CMK (cell line): ENCODE measurements around the gene RSRC1.
A peak's percentile ranks its signal among the peaks of the same experiment; 100 is the strongest.
"Not testable (repeated sequence)": the region's sequence is repeated elsewhere in the genome, so short reads cannot be mapped to it uniquely, and the experiment has no call there.

Experiments
- DNase-seq: peaks from one replicate; pipeline ENCODE4 v3.0.0-alpha.2; 2010; ENCODE audit warnings: low read depth

RSRC1 gene

GRCh38 chr3:158109804-158110657 lies at the start of gene RSRC1:
TSS of gene RSRC1 (plus strand) at chr3:158110089. CDS start at chr3:158122105, 12,016 bp downstream.
- DNase-seq = peak; percentile 61

- not testable (repeated sequence) for DNase-seq
These were observed 44.3 kb upstream of the RSRC1 start for GRCh38 chr3:158065574-158065973.

DNA sequence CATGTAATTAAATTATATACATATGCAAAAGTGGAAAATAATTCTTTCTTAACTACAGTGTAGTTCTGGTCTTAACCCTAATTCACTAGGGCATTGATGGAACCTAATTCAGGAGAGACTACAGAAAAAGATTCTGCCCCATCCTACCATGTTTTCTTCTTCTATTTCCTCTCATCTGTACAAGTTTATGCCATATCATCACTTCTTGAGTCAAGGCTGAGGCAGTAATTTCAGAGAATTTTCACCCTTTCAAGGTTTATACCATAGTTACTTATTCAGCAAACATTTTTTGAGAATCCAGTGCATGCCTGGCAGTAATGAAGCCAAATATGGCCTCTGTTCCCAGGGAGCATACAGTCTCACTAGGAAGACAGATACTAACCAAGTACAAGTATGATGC lies 37.1 kb upstream of the RSRC1 start:
- DNase-seq = no peak

DNA sequence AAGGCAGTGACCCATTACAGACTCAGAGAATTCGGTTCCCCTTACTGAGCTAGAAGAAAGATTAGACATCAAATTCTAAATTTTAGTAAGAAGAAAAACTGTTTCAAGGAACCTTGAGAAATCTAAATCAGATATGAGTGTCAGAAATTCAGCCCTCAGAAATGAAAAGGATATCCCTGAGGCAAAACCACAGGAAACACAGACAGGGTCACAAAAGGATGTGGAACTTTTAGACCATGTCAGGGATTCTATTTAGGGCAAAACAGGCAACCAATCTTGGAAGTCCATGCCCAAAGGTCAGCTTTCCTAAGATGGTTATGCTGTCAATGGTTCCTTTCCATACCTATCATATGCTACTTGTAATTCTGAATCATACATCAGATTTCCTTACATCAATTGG lies 35.3 kb upstream of the RSRC1 start:
- DNase-seq = no peak

GRCh38 chr3:158079599-158079998 lies 30.3 kb upstream of the RSRC1 start:
- no peak for DNase-seq

- DNase-seq = no peak
These were observed 25.2 kb upstream of the RSRC1 start for GRCh38 chr3:158084651-158085050.

GRCh38 chr3:158085358-158085757 lies 24.5 kb upstream of the RSRC1 start:
- DNase-seq = no peak

DNA sequence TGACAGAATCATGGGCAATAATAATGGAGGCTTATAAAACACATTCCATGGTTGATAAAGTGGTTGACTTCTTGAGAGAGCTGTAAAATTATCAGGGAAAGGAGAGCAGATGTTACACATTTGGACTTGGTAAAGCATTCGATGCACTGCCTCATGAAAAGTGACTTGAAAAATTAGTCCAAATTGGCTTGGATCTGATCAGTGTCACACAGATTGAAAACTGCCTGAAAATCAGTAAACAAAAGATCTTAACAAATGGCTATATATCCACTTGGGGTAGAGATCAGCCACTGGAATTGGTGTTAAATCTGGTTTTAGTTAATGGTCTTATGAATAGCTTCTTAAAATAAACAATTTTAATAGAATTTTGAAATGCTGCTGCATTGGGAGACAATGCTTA lies 24.0 kb upstream of the RSRC1 start:
- DNase-seq = no peak

- no peak for DNase-seq
These were observed 23.5 kb upstream of the RSRC1 start for GRCh38 chr3:158086361-158086760.

GRCh38 chr3:158086776-158087175 lies 23.1 kb upstream of the RSRC1 start:
- DNase-seq = no peak

DNA sequence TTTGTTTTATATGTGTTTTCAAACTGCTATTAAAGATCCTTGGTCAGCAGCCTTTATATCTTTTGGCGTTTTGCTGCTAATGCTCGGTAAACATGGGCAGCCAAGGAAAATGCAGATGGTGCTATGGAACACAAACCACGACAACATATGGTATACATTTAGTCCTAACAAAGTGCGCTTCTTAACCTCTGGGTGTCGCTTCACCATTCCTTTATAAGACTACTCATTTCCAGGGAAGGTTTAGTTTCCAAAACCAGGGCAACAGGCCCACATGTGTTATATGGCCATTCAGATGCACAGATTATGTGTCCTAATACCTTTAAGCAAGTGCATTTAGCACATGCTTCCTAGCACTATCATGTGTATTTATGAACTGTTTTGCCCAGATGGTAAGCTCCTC lies 18.4 kb upstream of the RSRC1 start:
- DNase-seq = no peak

GRCh38 chr3:158093526-158093925 lies 16.4 kb upstream of the RSRC1 start:
- DNase-seq = no peak

- DNase-seq = no peak
These were observed 15.4 kb upstream of the RSRC1 start for GRCh38 chr3:158094235-158095110.

DNA sequence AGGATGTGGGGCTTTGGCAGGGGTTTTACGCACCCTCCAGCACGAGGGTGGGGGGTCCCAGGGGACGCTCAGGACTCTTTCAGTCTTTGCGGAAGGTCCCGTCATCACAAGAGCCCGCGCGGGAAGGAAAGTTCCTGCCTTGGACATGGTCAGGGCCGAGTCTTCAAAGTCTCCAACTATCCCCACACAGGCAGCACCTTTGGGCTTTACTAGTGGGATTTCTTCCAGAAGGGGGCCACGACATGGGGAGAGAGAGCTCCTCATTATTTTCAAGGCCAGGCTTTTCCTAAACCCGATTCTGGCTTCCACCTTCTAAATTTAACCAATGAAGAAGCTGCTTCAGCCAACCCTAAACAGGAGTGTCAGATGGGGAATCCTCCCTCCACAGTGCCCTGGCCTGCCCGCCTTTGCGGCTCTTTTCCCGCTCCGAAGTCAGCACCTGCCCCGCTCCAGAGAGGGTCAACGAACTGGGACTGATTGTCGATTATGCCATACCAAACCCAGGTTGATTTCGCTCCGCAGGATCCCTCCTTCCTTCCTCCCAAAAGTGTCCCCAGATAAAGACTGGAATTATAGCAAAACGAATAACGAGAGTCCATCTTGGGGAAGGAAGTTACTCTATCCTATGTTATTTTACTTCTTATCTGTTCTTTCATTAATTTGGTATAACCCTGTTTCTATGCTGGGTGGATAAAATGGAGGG lies 14.6 kb upstream of the RSRC1 start:
- DNase-seq = no peak

DNA sequence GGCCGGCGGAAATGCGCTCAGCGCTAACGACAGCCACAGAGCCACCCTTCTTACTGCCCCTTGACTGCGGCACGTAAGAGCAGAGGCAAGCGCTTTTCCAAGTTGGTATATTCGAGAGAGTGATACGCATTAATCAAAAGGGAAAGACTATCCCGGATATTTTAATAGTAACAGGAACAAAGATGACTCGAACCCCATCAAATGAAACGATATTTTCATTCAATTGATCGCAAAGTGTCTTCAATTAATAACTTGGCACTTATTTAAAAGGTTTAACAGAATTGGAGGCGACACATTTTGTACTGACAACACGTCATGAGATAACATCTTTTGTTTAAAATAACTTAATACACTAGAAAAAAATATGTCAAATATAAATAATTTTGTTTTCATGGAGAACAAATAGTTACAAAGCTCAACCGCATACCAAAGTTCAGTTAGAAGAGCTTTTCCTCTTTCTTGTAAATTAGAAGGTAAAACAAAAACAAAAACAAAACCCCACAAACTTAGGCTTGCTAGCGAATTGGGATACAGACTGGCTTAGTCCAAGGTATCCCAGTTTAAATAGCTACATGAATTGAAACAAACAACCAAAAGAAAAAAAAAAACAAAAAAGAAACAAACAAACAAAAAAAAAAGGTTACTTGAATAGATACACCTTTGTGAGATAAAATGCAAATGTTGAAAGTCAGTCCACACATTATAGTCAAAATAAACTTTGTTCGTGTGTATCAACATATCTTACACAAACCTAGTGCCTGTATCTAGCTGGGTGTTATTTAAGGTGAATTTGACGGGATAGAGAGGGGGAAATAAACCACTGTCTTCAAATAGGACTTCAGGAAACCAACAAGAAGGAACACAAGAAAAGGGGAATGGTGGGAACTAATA lies 13.8 kb upstream of the RSRC1 start:
- DNase-seq = no peak

DNA sequence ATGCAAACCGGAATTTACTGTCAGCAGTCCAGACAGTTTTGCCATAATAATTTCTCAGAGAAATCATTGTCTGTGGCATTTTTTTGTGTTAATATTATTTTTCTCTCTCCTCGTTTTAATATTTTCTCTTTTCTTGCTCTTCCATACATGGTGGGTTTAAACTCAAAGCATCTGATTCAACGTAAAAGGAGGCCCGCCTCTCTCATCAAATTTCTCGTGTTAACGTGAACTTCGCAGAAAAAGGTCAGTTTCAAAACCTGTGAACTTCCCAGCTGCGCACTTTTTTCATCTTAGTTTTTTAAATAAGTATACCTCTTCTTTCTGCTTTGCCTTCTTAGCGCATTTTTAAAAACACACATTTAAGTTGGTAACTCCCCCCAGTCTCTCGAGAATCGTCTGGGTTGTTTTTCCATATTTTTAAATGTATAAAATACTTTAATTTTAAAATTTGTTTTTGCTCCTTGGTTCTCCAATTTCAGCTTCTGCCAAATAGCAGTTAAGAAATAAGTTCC lies 12.8 kb upstream of the RSRC1 start:
- no peak for DNase-seq

- no peak for DNase-seq
These were observed 12.1 kb upstream of the RSRC1 start for GRCh38 chr3:158097593-158098308.

DNA sequence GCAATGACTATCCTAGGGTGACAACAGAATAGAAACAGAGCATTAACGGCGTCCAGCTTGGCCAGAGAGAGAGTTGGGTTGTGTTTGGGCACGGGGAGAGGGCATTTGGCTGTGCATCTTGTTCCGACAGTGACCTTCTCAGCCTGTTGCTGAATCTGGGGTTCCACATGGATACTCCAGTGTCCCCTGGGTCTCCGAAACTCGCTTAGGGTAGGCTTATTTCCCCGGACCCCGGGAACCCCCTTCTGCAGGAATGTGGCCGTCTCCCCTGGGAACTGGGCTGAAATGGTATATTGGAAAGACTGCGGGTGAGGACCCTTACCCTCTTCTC lies 11.6 kb upstream of the RSRC1 start:
- DNase-seq = no peak

- no peak for DNase-seq
These were observed 11.0 kb upstream of the RSRC1 start for GRCh38 chr3:158098834-158099424.

DNA sequence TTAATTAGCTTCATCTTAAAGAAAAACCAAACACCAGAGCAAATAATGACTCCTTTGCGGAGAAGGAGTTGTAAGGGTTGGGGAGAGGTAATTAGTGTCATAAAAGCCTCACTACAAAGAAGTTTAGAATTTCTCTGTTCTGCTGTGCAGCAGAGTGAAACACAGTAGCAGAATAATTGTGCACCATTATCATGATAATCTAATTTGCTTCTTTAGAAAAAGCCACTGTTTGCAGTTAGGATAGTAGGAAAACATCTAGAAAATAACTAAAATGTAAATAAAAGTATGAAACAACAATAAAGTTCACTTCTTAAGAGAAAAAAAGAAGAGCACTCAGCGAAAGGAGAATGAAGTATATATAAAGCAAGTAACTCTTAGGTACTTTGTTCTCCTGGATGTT lies 9.2 kb upstream of the RSRC1 start:
- no peak for DNase-seq
